Glomerular visceral epithelial cell (primary cell): ENCODE data around the gene VPS13C.
"Not testable (repeated sequence)": the region's sequence is repeated elsewhere in the genome, so short reads cannot be mapped to it uniquely, and the experiment has no call there.

Experiments used
- DNase-seq: peaks from one replicate; pipeline ENCODE4 v3.0.0-alpha.2; 2016; ENCODE audit errors: extremely low spot score

The VPS13C gene

GRCh38 chr15:62069551-62069950 lies 9.3 kb upstream of the VPS13C start:
- DNase-seq = no peak

- DNase-seq = no peak
Observed at GRCh38 chr15:62068810-62069167, 8.5 kb upstream of the VPS13C start.

- peak; percentile 36 for DNase-seq
Observed at GRCh38 chr15:62068071-62068809, 8.0 kb upstream of the VPS13C start.

- peak; percentile 13 for DNase-seq
Observed at GRCh38 chr15:62067448-62068044, 7.3 kb upstream of the VPS13C start.

GRCh38 chr15:62066663-62067447 lies 6.6 kb upstream of the VPS13C start, which contains the start of gene C2CD4A:
TSS of gene C2CD4A (plus strand) at chr15:62066977. CDS start at chr15:62067614, 637 bp downstream.
- peak; percentile 81 for DNase-seq

- DNase-seq = peak; percentile 8
Observed at GRCh38 chr15:62063825-62064635, 3.8 kb upstream of the VPS13C start.

GRCh38 chr15:62060896-62061280 lies 641 bp upstream of the VPS13C start:
- DNase-seq = no peak

GRCh38 chr15:62059816-62060112 lies 483 bp downstream of the VPS13C start:
- DNase-seq = peak; percentile 63

- DNase-seq = no peak
Observed at GRCh38 chr15:62059108-62059815, 985 bp downstream of the VPS13C start.

- no peak for DNase-seq
Observed at GRCh38 chr15:62058327-62059028, 1.8 kb downstream of the VPS13C start.

- no peak for DNase-seq
Observed at GRCh38 chr15:62057341-62057980, 2.8 kb downstream of the VPS13C start.

- DNase-seq = no peak
Observed at GRCh38 chr15:62054979-62055378, 5.3 kb downstream of the VPS13C start.

GRCh38 chr15:62053439-62054085 lies 6.7 kb downstream of the VPS13C start:
- no peak for DNase-seq

GRCh38 chr15:62052713-62053112 lies 7.5 kb downstream of the VPS13C start:
- DNase-seq = no peak

GRCh38 chr15:62051166-62051565 lies 9.1 kb downstream of the VPS13C start:
- no peak for DNase-seq

- no peak for DNase-seq
Observed at GRCh38 chr15:62050115-62050514, 10.1 kb downstream of the VPS13C start.

GRCh38 chr15:62048254-62048653 lies 12.0 kb downstream of the VPS13C start:
- not testable (repeated sequence) for DNase-seq

- DNase-seq = no peak
Observed at GRCh38 chr15:62047282-62047827, 12.9 kb downstream of the VPS13C start.

GRCh38 chr15:62046078-62046743 lies 14.0 kb downstream of the VPS13C start:
- DNase-seq = no peak
